ENCODE results near the gene CCKAR. TPM values are rescaled to one million over a fixed set of nuclear protein-coding genes. Genes with fewer than 3 reads are reported as not detected.

The CCKAR gene
- total RNA-seq, 2 experiments from 2014 or later, result not detected

DNA sequence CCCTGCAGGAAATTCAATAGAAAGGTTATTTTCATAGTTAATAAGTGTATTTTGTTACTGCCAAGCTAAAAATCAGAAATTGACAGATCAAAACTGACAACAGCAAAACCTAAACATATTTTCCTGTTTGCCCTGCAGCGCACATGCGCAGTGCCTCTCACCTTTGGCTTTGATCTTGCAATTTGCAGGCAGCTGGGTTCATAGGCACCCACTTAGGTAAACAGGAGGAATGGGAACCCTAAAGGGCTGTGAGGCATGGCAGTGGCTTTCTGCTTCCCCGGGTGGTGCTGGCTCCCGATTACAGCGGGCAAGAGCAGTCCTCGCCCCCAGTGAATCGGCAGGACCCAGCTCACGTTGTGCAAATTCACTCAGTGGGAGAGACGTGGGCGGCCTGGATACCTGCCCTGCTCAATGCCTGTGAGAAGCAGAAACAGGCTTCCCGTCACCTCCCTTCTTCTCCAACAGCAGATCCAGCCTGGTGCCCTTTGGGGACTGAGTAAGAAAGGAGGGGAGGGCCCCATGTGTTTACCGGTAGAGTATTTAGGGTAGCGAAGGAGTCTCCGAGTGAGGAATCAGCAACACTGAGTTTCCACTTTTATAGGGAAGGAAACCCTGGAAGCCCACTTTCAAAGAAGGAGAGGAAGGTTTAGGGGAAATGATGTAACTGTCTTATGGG is 25.7 kb downstream of the CCKAR start:
- BruUV-seq (replicated peaks), result no TSS peak
- H3K4me3 ChIP-seq (ENCODE audit: low read depth, low read length, poor library complexity, severe bottlenecking), result no peak overlapping the region
- intact Hi-C loops (cut with micrococcal nuclease; ENCODE audit: unreplicated experiment), result no loop called here
- TF ChIP-seq, protein P1, sequence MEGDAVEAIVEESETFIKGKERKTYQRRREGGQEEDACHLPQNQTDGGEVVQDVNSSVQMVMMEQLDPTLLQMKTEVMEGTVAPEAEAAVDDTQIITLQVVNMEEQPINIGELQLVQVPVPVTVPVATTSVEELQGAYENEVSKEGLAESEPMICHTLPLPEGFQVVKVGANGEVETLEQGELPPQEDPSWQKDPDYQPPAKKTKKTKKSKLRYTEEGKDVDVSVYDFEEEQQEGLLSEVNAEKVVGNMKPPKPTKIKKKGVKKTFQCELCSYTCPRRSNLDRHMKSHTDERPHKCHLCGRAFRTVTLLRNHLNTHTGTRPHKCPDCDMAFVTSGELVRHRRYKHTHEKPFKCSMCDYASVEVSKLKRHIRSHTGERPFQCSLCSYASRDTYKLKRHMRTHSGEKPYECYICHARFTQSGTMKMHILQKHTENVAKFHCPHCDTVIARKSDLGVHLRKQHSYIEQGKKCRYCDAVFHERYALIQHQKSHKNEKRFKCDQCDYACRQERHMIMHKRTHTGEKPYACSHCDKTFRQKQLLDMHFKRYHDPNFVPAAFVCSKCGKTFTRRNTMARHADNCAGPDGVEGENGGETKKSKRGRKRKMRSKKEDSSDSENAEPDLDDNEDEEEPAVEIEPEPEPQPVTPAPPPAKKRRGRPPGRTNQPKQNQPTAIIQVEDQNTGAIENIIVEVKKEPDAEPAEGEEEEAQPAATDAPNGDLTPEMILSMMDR (conservative IDR thresholded peaks at IDR 0.05; ENCODE audit: low read length), result no peak
- TF ChIP-seq EZH2phosphoT487 (IDR thresholded peaks at IDR 0.05; ENCODE audit: borderline replicate concordance, low read depth, low read length), result no peak
- H2AFZ ChIP-seq (ENCODE audit: low read length), result no peak overlapping the region
- H3K79me2 ChIP-seq (ENCODE audit: insufficient read depth, low read depth, low read length), result no peaks in the 10 kb centered on the region
- no peaks in the 10 kb centered on the region for H3K9me3 ChIP-seq (ENCODE audit: low read length)
- H3K9me2 ChIP-seq (ENCODE audit: insufficient read depth, low read length), result no peaks in the 10 kb centered on the region
- no peaks in the 10 kb centered on the region for H3K36me3 ChIP-seq (ENCODE audit: insufficient read depth, low read length)
- CTCF ChIA-PET (ENCODE audit: unreplicated experiment), result no interaction called here
- peaks cover under 1% of the 10 kb centered on the region for H3K4me1 ChIP-seq (ENCODE audit: insufficient read depth, low read length, poor library complexity, severe bottlenecking)
- no peaks in the 10 kb centered on the region for H4K20me1 ChIP-seq (ENCODE audit: insufficient read depth, low read length)
- POLR2A ChIA-PET, result interaction anchor here (0.6 kb wide), 2 partner anchors 9 to 113 kb away, joined by 3 read pairs; no protein-coding TSS in a partner anchor
- no peak overlapping the region for H3K4me2 ChIP-seq (ENCODE audit: low read length)
- no peak for DNase-seq (ENCODE audit: low spot score)
- H3K27ac ChIP-seq (ENCODE audit: low read depth, low read length, poor library complexity, severe bottlenecking), result no peak overlapping the region

DNA sequence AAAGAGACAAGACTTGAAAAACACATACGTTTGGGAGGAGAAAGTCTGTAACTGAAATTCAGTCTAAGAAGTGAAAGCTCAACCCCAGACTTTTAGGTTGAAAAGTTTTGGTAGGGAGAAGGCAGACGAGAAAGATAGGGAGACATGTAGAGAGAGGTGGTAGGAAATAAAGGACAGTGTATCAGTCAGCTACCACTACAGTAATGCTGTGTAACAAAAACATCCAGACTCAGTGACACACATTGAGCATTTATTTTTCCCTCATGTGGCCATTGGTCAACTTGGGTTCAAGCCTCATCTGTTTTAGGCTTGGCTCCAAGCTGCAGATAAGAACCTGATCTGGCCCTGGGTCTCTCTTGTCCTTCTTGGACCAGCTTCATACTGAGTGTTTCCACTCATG is 26.9 kb downstream of the CCKAR start:
- CTCF ChIA-PET (ENCODE audit: unreplicated experiment), result interaction anchor here (0.7 kb wide), 1 partner anchor 553 kb away, joined by 3 read pairs; no protein-coding TSS in a partner anchor

More for the DNA sequence above, 26.9 kb downstream of the CCKAR start:
- Histone ChIP-seq H3K4me3 (ENCODE audit: low read depth, low read length, poor library complexity, severe bottlenecking) (no peak overlapping the region), H4K20me1 (ENCODE audit: insufficient read depth, low read length) (no peaks in the 10 kb centered on the region), H3K9me3 (ENCODE audit: low read length) (no peaks in the 10 kb centered on the region), H3K9me2 (ENCODE audit: insufficient read depth, low read length) (no peaks in the 10 kb centered on the region), H3K36me3 (ENCODE audit: insufficient read depth, low read length) (no peaks in the 10 kb centered on the region), H2AFZ (ENCODE audit: low read length) (no peak overlapping the region), H3K4me1 (ENCODE audit: insufficient read depth, low read length, poor library complexity, severe bottlenecking) (peaks cover 9% of the 10 kb centered on the region), H3K79me2 (ENCODE audit: insufficient read depth, low read depth, low read length) (no peaks in the 10 kb centered on the region), H3K4me2 (ENCODE audit: low read length) (no peak overlapping the region), H3K27ac (ENCODE audit: low read depth, low read length, poor library complexity, severe bottlenecking) (no peak overlapping the region)
- BruUV-seq (replicated peaks), result no TSS peak
- intact Hi-C loops (cut with micrococcal nuclease; ENCODE audit: unreplicated experiment), result no loop called here
- no peak for DNase-seq (ENCODE audit: low spot score)
- TF ChIP-seq, protein P1 (conservative IDR thresholded peaks at IDR 0.05; ENCODE audit: low read length), result no peak
- no peak for TF ChIP-seq EZH2phosphoT487 (IDR thresholded peaks at IDR 0.05; ENCODE audit: borderline replicate concordance, low read depth, low read length)
- POLR2A ChIA-PET, result interaction anchor here (0.7 to 0.8 kb wide), 2 partner anchors 15 to 855 kb away, joined by 3 to 4 read pairs; no protein-coding TSS in a partner anchor

All from OCI-LY7 (cell line).